Calu3 (cell line): ENCODE results near the gene C5orf15. TPM values are rescaled to one million over a fixed set of nuclear protein-coding genes. Genes with fewer than 3 reads are reported as not detected.
A peak's percentile ranks its signal among the peaks of the same experiment; 100 is the strongest.
"Not testable (repeated sequence)": the region's sequence is repeated elsewhere in the genome, so short reads cannot be mapped to it uniquely, and the experiment has no call there.

Experiments
- BruUV-seq: library from RNA; stranded (reverse); fragments of 400-500 nt; replicated peaks from 2 replicates; lab custom pipeline; 2021; lab: Mats Ljungman, UMichigan
- CTCF ChIA-PET: fragments of 300-600 bp; sonication (Branson Sonifier 250); formaldehyde crosslinking; loops from one replicate; lab custom pipeline; 2022; ENCODE audit warnings: antibody characterized with exemption; lab: Charles Lee
- DNase-seq: peaks from one replicate; pipeline ENCODE4 v3.0.0; 2022
- H3K27ac Mint-ChIP-seq: one replicate; pipeline ENCODE4 v1.8.0; 2022; ENCODE audit warnings: mixed read lengths; ENCODE audit not compliant: unreplicated experiment
- H3K27me3 Mint-ChIP-seq: one replicate; pipeline ENCODE4 v1.8.0; 2022; ENCODE audit warnings: mixed read lengths; ENCODE audit not compliant: unreplicated experiment
- H3K36me3 Mint-ChIP-seq: one replicate; pipeline ENCODE4 v1.8.0; 2022; ENCODE audit warnings: mild to moderate bottlenecking, moderate library complexity, mixed read lengths; ENCODE audit not compliant: insufficient read depth, unreplicated experiment
- H3K4me1 Mint-ChIP-seq: one replicate; pipeline ENCODE4 v1.8.0; 2022; ENCODE audit warnings: mild to moderate bottlenecking, low read depth, mixed read lengths; ENCODE audit not compliant: unreplicated experiment
- H3K4me3 Mint-ChIP-seq: one replicate; pipeline ENCODE4 v1.8.0; 2022; ENCODE audit warnings: mild to moderate bottlenecking, low read depth, moderate library complexity, mixed read lengths; ENCODE audit not compliant: unreplicated experiment
- H3K9me3 Mint-ChIP-seq: one replicate; pipeline ENCODE4 v1.8.0; 2022; ENCODE audit warnings: low read depth, mixed read lengths; ENCODE audit not compliant: unreplicated experiment
- CTCF ChIP-seq: fragments of 200-600 bp; IDR thresholded peaks from one replicate; pipeline ENCODE4 v1.8.0; 2022; ENCODE audit warnings: antibody characterized with exemption; ENCODE audit not compliant: unreplicated experiment
- intact Hi-C: fragments of 100-400 bp; cut with micrococcal nuclease; formaldehyde crosslinking; loops from one replicate; pipeline ENCODE4 v1.10.0; 2022; ENCODE audit not compliant: unreplicated experiment
- total RNA-seq: library from RNA; stranded (reverse); gene quantifications from 2 replicates; pipeline ENCODE4 v1.2.3, GENCODE V29; 2022

The C5orf15 gene
- total RNA-seq, 1 experiment from 2014 or later, result 104 TPM

GRCh38 chr5:133938039-133938821 lies 30.2 kb downstream of the C5orf15 start:
- peaks cover 9% of the 10 kb centered on the region for H3K27me3 Mint-ChIP-seq
- H3K36me3 Mint-ChIP-seq, result no peaks in the 10 kb centered on the region
- CTCF ChIA-PET, result interaction anchor here (0.7 to 1.1 kb wide), 4 partner anchors 11 to 635 kb away, joined by 3 to 4 read pairs (median 3); no protein-coding TSS in a partner anchor
- H3K4me1 Mint-ChIP-seq, result peaks cover 22% of the 10 kb centered on the region
- H3K4me3 Mint-ChIP-seq, result no peak overlapping the region
- no peak for TF ChIP-seq CTCF
- peaks cover 6% of the 10 kb centered on the region for H3K9me3 Mint-ChIP-seq
- BruUV-seq, result no TSS peak
- H3K27ac Mint-ChIP-seq, result no peak overlapping the region
- peak; percentile 48 for DNase-seq
- intact Hi-C loops, result no loop called here

GRCh38 chr5:133937628-133938027 lies 30.8 kb downstream of the C5orf15 start:
- BruUV-seq, H3K36me3 Mint-ChIP-seq, H3K27ac Mint-ChIP-seq, H3K27me3 Mint-ChIP-seq, H3K4me3 Mint-ChIP-seq, intact Hi-C loops, DNase-seq, H3K9me3 Mint-ChIP-seq: not testable (repeated sequence)
- H3K4me1 Mint-ChIP-seq, result peaks cover 22% of the 10 kb centered on the region
- CTCF ChIA-PET, result interaction anchor here (1.0 to 1.1 kb wide), 2 partner anchors 45 to 513 kb away, joined by 3 read pairs; no protein-coding TSS in a partner anchor

- no peaks in the 10 kb centered on the region for H3K36me3 Mint-ChIP-seq
- intact Hi-C loops, result no loop called here
- H3K4me3 Mint-ChIP-seq, result no peak overlapping the region
- no peak for TF ChIP-seq CTCF
- no TSS peak for BruUV-seq
- H3K9me3 Mint-ChIP-seq, result peaks cover 6% of the 10 kb centered on the region
- H3K27ac Mint-ChIP-seq, result no peak overlapping the region
- H3K27me3 Mint-ChIP-seq, result peaks cover 9% of the 10 kb centered on the region
- H3K4me1 Mint-ChIP-seq, result peaks cover 22% of the 10 kb centered on the region
- DNase-seq, result no peak
- CTCF ChIA-PET, result no interaction called here
Measured at GRCh38 chr5:133936651-133937015, 31.8 kb downstream of the C5orf15 start.

GRCh38 chr5:133935991-133936650 lies 32.3 kb downstream of the C5orf15 start:
- BruUV-seq, DNase-seq, intact Hi-C loops, H3K4me3 Mint-ChIP-seq, H3K36me3 Mint-ChIP-seq, H3K27ac Mint-ChIP-seq, H3K27me3 Mint-ChIP-seq, CTCF ChIA-PET, H3K9me3 Mint-ChIP-seq: not testable (repeated sequence)
- peaks cover 22% of the 10 kb centered on the region for H3K4me1 Mint-ChIP-seq

GRCh38 chr5:133935667-133935940 lies 32.8 kb downstream of the C5orf15 start:
- no peak for TF ChIP-seq CTCF
- Mint-ChIP-seq H3K4me3 (no peak overlapping the region), H3K27me3 (peaks cover 9% of the 10 kb centered on the region), H3K4me1 (peaks cover 22% of the 10 kb centered on the region), H3K36me3 (no peaks in the 10 kb centered on the region), H3K9me3 (peaks cover 6% of the 10 kb centered on the region), H3K27ac (no peak overlapping the region)
- DNase-seq, result no peak
- CTCF ChIA-PET, result no interaction called here
- intact Hi-C loops, result no loop called here
- no TSS peak for BruUV-seq
